Measurements from ENCODE around the gene MFN2.

DNA sequence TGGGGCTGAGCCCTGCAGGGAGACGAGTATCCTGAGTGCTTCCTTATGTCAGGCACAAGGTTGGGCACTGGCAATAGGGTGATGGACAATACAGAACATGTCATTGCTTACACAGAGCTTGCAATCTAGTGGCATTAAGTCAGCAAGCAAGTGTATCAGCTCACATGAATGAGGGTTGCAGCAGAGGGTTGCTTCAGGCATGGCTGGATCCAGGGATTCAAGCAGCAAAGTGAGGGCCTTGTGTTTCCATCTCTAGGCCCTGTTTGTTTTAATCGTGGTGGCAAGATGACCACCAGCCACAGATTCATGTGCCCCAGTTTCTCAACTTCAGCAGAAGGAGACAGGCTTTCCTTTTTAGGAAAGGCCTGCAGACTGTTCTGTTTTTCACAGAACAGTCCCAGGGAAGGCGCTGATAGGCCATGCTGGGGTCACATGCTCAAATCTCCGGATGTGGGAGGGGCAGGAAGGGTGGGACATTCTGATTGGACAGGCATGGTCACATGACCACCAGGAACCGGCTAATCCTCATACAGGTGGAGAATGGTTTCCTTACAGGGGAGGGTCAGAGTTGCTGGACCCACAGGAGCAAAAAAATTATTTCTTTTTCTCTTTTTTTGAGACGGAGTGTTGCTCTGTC lies 31.3 kb upstream of the MFN2 start:
- TF ChIP-seq POLR2A (IDR thresholded peaks at IDR 0.05; ENCODE audit: control extremely low read depth in 1 of 2, low read depth in 2 of 2, low read length in 2 of 2): no peak
- no peak for TF ChIP-seq EZH2 (IDR thresholded peaks at IDR 0.05; ENCODE audit: low read depth, low read length, severe bottlenecking)
- no peak for TF ChIP-seq CREB1 (IDR thresholded peaks at IDR 0.05)
- TF ChIP-seq CTCF (IDR thresholded peaks at IDR 0.05; ENCODE audit: control extremely low read depth in 1 of 3, insufficient read depth in 1 of 3, low read depth in 1 of 3, low read length in 3 of 3): no peak

Measured in H1 (cell line).